ENCODE data around the gene CNN2.

The CNN2 gene

DNA sequence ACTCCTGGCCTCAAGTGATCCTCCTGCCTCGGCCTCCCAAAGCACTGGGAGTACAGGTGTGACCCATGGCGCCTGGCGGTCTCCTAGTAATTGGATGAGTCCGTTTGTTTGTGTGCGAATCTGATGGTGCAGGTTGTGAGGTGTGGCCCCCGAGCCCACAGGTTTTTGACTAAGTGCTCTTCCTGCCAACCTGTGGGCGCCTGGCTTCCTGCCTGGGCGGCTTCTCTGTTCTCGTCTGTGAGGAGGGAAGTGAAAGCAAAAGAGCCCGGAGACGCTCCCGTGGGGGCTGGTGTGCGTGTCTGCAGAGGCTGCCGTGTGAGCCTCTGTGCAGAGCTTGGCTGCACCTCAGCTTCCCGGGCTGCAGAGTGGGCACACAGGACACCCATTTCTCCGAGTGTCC, 50.5 kb downstream of the CNN2 start:
- Histone ChIP-seq H3K9ac (ENCODE audit: low read length) (no peak overlapping the region), H3K4me3 (ENCODE audit: low read depth in 1 of 2, low read length in 2 of 2) (no peak overlapping the region)

DNA sequence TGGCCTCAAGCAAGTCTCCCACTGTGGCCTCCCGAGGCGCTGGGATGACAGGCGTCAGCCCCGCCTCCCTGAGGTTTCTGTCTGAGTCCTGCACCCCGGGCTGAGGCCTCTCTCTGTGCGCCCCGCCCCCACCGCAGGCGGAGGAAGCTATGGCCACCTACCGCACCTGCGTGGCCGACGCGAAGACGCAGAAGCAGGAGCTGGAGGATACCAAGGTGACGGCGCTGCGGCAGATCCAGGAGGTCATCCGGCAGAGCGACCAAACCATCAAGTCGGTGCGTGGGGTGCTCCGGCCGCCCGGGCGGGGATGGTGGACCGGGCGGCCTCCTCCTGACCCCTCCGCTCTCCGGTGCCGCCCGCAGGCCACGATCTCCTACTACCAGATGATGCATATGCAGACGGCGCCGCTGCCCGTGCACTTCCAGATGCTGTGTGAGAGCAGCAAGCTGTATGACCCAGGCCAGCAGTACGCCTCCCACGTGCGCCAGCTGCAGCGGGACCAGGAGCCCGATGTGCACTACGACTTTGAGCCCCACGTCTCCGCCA, 53.2 kb downstream of the CNN2 start:
- H3K27ac ChIP-seq (ENCODE audit: low read depth, low read length) = no peak overlapping the region
- peaks cover 0 to 19% of the 10 kb centered on the region in 2 donors for H3K27me3 ChIP-seq (ENCODE audit: control insufficient read depth in 1 of 2, insufficient read depth in 2 of 2, low read length in 2 of 2)
- H3K4me1 ChIP-seq (ENCODE audit: insufficient read depth, low read length) = no peaks in the 10 kb centered on the region
- H3K9ac ChIP-seq (ENCODE audit: low read length) = no peak overlapping the region
- no peaks in the 10 kb centered on the region for H3K36me3 ChIP-seq (ENCODE audit: insufficient read depth, low read length)
- no peak overlapping the region for H3K4me3 ChIP-seq (ENCODE audit: low read depth in 1 of 2, low read length in 2 of 2)
- H3K9me3 ChIP-seq (ENCODE audit: low read length) = no peaks in the 10 kb centered on the region

More for the DNA sequence above, 50.5 kb downstream of the CNN2 start:
- peaks cover 0 to 22% of the 10 kb centered on the region in 2 donors for H3K27me3 ChIP-seq (ENCODE audit: control insufficient read depth in 1 of 2, insufficient read depth in 2 of 2, low read length in 2 of 2)
- H3K27ac ChIP-seq (ENCODE audit: low read depth, low read length) = no peak overlapping the region
- H3K4me1 ChIP-seq (ENCODE audit: insufficient read depth, low read length) = no peaks in the 10 kb centered on the region
- no peaks in the 10 kb centered on the region for H3K36me3 ChIP-seq (ENCODE audit: insufficient read depth, low read length)
- no peaks in the 10 kb centered on the region for H3K9me3 ChIP-seq (ENCODE audit: low read length)

DNA sequence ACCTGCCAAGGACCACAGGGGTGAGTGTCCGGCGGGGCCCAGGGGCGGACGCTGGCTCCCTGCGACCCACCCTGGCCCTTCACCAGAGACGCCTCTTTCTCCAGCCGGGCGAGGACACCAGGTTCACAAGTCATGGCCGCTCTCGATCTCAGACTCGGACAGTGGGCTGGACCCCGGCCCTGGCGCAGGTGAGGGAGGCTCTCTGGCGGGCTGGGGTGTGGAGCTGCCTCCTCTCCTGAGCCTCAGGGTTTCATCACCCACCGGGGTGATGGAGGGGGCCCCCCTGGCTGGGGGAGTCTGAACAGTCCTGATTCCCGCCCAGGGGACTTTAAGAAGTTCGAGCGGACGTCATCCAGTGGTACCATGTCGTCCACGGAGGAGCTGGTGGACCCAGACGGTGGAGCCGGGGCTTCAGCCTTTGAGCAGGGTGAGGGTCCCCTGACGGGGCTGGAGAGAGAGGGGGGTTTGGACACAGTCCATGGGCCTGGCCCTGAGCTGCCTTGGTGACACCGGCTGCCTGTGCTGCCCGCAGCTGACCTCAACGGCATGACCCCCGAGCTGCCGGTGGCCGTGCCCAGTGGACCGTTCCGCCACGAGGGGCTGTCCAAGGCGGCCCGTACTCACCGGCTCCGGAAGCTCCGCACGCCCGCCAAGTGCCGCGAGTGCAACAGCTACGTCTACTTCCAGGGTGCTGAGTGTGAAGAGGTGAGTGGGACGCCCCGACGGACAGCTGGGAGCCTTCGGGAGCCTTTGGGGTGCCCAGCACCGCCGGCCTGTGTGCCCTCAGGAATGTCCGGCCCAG, 54.2 kb downstream of the CNN2 start:
- H3K27me3 ChIP-seq (ENCODE audit: control insufficient read depth in 1 of 2, insufficient read depth in 2 of 2, low read length in 2 of 2) = peaks cover 0 to 19% of the 10 kb centered on the region in 2 donors
- no peaks in the 10 kb centered on the region for H3K4me1 ChIP-seq (ENCODE audit: insufficient read depth, low read length)
- no peaks in the 10 kb centered on the region for H3K36me3 ChIP-seq (ENCODE audit: insufficient read depth, low read length)
- no peak overlapping the region for H3K4me3 ChIP-seq (ENCODE audit: low read depth in 1 of 2, low read length in 2 of 2)
- no peak overlapping the region for H3K27ac ChIP-seq (ENCODE audit: low read depth, low read length)
- no peak overlapping the region for H3K9ac ChIP-seq (ENCODE audit: low read length)
- H3K9me3 ChIP-seq (ENCODE audit: low read length) = no peaks in the 10 kb centered on the region

DNA sequence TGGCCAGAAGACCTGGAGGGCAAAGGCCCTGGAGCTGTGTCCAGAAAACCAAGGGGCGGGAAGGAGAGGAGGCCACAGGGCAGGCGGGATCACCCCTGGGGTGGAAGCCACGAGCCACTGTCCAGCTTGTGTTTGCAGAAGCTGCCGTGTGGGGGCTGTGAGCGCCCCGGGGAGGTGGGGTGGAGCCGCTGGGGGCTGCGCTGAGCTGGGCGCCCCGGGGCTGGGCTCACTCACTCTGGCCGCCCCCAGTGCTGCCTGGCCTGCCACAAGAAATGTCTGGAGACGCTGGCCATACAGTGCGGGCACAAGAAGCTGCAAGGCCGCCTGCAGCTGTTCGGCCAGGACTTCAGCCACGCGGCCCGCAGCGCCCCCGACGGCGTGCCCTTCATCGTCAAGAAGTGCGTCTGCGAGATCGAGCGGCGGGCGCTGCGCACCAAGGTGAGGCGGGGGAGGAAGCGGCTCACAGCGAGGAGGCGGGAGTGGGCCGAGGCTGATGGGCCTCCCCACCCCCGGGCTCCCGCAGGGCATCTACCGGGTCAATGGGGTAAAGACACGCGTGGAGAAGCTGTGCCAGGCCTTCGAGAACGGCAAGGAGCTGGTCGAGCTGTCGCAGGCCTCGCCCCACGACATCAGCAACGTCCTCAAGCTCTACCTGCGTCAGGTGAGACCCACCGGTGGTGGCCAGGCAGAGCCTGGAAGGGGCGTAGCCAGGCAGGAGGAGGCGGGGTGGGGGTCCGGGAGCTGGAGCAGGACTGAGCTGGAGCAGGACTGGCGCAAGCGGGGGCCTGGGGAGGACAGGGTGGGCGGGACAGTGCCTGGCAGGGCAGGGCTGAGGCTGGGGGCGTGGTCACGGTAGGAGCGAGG, 55.1 kb downstream of the CNN2 start:
- H3K4me1 ChIP-seq (ENCODE audit: insufficient read depth, low read length) = no peaks in the 10 kb centered on the region
- no peak overlapping the region for H3K27ac ChIP-seq (ENCODE audit: low read depth, low read length)
- no peaks in the 10 kb centered on the region for H3K36me3 ChIP-seq (ENCODE audit: insufficient read depth, low read length)
- H3K9ac ChIP-seq (ENCODE audit: low read length) = no peak overlapping the region
- no peaks in the 10 kb centered on the region for H3K9me3 ChIP-seq (ENCODE audit: low read length)
- H3K27me3 ChIP-seq (ENCODE audit: control insufficient read depth in 1 of 2, insufficient read depth in 2 of 2, low read length in 2 of 2) = peaks cover 0 to 19% of the 10 kb centered on the region in 2 donors
- no peak overlapping the region for H3K4me3 ChIP-seq (ENCODE audit: low read depth in 1 of 2, low read length in 2 of 2)

DNA sequence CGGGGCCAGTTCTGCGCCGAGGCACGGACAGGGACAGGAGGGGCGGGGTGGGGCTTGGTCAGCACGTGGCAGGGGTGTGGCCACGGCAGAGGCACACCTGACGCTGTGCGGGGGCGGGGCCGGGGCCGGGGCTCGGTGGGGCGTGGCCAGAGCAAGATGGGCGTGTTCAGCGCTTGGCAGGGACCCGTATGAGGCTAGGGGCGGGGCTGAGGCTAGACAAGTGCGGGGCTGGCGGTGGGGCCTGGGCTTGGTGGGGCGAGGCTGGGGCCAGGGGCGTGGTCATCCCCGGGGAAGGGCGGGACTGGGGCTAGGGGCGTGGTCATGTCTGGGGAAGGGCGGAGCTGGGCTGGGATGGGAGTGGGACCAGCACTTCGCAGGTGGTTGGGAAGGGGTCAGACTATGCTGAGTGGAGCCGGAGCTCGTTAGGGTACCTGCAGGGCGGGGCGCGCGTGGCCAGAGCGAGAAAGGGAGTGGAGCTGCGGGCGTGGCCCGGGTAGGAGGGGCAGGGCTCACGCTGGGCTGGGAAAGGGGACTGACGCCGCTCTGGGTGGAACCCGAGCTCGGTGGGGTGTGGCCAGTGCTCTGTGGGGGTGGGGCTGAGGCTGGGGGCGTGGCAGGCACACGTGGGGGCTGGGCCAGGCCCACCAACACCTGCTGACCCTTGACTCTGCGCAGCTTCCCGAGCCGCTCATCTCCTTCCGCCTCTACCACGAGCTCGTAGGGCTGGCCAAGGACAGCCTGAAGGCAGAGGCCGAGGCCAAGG, 55.9 kb downstream of the CNN2 start:
- peaks cover 0 to 19% of the 10 kb centered on the region in 2 donors for H3K27me3 ChIP-seq (ENCODE audit: control insufficient read depth in 1 of 2, insufficient read depth in 2 of 2, low read length in 2 of 2)
- no peak overlapping the region for H3K27ac ChIP-seq (ENCODE audit: low read depth, low read length)
- H3K4me1 ChIP-seq (ENCODE audit: insufficient read depth, low read length) = no peaks in the 10 kb centered on the region
- no peak overlapping the region for H3K9ac ChIP-seq (ENCODE audit: low read length)
- no peak overlapping the region for H3K4me3 ChIP-seq (ENCODE audit: low read depth in 1 of 2, low read length in 2 of 2)
- H3K36me3 ChIP-seq (ENCODE audit: insufficient read depth, low read length) = no peaks in the 10 kb centered on the region
- no peaks in the 10 kb centered on the region for H3K9me3 ChIP-seq (ENCODE audit: low read length)

DNA sequence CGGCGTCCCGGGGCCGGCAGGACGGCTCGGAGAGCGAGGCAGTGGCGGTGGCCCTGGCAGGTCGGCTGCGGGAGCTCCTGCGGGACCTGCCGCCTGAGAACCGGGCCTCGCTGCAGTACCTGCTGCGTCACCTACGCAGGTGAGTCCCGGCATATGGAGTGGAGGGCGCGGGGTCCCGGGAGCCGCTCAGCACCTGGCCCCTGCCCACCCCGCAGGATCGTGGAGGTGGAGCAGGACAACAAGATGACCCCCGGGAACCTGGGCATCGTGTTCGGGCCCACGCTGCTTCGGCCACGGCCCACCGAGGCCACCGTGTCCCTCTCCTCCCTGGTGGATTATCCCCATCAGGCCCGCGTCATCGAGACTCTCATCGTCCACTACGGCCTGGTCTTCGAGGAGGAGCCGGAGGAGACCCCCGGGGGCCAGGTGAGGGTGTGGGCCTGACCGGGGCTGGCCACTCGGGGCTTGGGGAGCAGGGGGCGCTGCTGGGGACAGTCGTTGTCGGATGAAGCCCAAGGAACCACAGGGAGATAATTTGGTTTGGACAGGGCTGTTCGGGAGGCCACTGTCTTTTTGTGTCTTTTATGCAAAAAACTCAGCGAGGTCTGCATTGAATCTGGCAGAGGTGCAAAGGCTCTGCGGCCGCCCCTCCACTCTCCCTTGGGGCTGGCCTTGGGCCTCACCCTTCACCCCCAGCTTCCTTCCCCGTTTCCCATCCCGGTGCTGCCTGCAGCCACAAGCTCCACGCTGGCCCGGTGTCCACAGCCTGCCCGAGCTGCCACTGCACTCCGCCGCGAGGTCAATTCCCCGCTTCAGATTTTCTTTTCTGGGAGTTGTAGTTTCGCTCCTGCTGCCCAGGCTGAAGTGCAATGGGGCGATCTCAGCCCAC, 56.8 kb downstream of the CNN2 start:
- H3K27ac ChIP-seq (ENCODE audit: low read depth, low read length) = no peak overlapping the region
- no peaks in the 10 kb centered on the region for H3K9me3 ChIP-seq (ENCODE audit: low read length)
- no peak overlapping the region for H3K4me3 ChIP-seq (ENCODE audit: low read depth in 1 of 2, low read length in 2 of 2)
- peaks cover 0 to 19% of the 10 kb centered on the region in 2 donors for H3K27me3 ChIP-seq (ENCODE audit: control insufficient read depth in 1 of 2, insufficient read depth in 2 of 2, low read length in 2 of 2)
- H3K4me1 ChIP-seq (ENCODE audit: insufficient read depth, low read length) = no peaks in the 10 kb centered on the region
- H3K36me3 ChIP-seq (ENCODE audit: insufficient read depth, low read length) = no peaks in the 10 kb centered on the region
- H3K9ac ChIP-seq (ENCODE audit: low read length) = no peak overlapping the region

DNA sequence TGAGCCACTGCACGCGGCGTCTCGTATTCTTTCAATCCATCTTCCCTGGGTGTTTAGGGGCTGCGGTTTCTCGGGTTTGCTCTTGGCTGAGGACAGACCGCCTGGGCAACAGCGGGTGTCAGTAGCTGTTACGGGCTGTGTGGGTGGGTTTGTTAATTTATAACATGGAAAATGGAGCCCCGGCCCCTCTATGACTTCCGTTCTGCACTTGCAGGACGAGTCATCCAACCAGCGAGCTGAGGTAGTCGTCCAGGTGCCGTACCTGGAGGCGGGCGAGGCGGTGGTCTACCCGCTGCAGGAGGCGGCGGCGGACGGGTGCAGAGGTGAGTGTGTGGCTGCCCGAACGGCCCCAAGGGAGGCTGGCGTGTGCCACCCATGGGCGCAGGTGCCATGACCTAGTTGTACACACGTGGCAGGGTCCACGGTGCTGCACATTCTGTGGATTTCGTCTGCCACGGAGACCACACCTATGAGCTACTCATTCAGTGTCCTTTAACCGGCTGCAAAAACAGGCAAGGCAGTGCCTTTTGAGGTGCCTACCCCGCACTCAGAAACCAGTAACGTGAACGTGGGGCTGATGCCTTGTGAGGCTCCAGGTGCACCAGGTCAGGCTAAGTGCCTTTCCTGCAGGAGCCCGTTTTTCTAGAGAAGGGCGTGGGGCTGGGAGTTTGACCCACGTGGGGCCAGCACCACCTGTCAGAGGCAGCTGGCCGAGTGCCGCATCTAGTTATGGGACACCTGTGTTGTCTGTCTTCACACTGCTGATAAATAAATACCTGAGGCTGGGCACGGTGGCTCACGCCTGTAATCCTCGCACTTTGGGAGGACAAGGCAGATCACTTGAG, 57.8 kb downstream of the CNN2 start:
- Histone ChIP-seq H3K4me1 (ENCODE audit: insufficient read depth, low read length) (no peaks in the 10 kb centered on the region), H3K4me3 (ENCODE audit: low read depth in 1 of 2, low read length in 2 of 2) (no peak overlapping the region), H3K9ac (ENCODE audit: low read length) (no peak overlapping the region), H3K27ac (ENCODE audit: low read depth, low read length) (no peak overlapping the region), H3K9me3 (ENCODE audit: low read length) (no peaks in the 10 kb centered on the region), H3K36me3 (ENCODE audit: insufficient read depth, low read length) (peaks cover 3% of the 10 kb centered on the region), H3K27me3 (ENCODE audit: control insufficient read depth in 1 of 2, insufficient read depth in 2 of 2, low read length in 2 of 2) (peaks cover 0 to 19% of the 10 kb centered on the region in 2 donors)

DNA sequence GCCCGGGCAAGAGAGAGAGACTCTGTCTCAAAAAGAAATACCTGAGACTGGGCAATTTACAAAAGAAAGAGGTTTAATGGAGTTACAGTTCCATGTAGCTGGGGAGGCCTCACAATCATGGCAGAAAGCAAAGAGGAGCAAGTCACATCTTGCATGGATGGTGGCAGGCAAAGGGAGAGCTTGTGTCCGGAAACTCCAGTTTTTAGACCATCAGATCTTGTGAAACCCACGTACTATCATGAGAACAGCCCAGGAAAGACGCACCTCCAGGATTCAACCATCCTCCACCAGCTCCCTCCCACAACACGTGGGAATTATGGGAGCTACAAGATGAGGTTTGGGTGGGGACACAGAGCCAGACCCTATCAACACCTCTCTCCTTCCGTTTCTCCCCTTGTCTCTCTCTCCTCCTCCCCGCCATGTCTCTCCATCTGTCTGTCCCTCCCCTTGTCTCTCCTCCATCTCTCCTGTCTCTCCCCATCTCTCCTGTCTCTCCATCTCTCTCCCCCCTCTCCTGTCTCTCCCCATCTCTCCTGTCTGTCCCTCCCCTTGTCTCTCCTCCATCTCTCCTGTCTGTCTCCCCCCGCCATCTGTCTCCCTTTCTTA, 58.7 kb downstream of the CNN2 start:
- Histone ChIP-seq H3K4me1 (ENCODE audit: insufficient read depth, low read length) (no peaks in the 10 kb centered on the region), H3K4me3 (ENCODE audit: low read depth in 1 of 2, low read length in 2 of 2) (no peak overlapping the region), H3K9me3 (ENCODE audit: low read length) (no peaks in the 10 kb centered on the region), H3K27me3 (ENCODE audit: control insufficient read depth in 1 of 2, insufficient read depth in 2 of 2, low read length in 2 of 2) (peaks cover 0 to 19% of the 10 kb centered on the region in 2 donors), H3K9ac (ENCODE audit: low read length) (no peak overlapping the region), H3K36me3 (ENCODE audit: insufficient read depth, low read length) (peaks cover 10% of the 10 kb centered on the region), H3K27ac (ENCODE audit: low read depth, low read length) (no peak overlapping the region)

DNA sequence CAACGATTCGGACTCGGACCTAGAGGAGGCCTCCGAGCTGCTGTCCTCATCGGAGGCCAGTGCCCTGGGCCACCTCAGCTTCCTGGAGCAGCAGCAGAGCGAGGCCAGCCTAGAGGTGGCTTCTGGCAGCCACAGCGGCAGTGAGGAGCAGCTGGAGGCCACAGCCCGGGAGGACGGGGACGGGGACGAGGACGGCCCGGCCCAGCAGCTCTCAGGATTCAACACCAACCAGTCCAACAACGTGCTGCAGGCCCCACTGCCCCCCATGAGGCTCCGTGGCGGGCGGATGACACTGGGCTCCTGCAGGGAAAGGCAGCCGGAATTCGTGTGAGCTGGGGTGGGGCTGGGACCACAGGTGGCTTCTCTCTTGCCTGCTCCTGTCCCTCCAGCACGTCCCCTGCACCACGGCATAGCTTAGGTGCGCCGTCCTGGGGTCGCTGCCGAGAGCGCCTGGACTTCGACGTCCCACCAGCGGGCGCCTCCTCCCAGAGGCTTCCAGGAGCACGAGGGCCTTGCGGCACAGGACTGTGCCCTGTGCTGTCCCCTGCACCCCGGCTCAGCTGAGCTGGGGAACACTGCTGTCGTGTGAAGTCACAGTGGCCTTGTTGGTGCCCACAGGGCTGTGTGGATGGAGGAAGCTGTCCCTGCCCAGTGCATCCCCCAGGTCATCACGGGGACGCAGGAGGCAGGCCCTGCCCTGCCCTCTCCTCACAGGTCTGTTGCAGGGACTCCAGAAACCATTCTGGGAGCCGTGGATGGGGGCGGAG, 59.5 kb downstream of the CNN2 start:
- no peak overlapping the region for H3K9ac ChIP-seq (ENCODE audit: low read length)
- H3K4me1 ChIP-seq (ENCODE audit: insufficient read depth, low read length) = no peaks in the 10 kb centered on the region

More for the DNA sequence above, 59.5 kb downstream of the CNN2 start:
- H3K36me3 ChIP-seq (ENCODE audit: insufficient read depth, low read length) = peaks cover 14% of the 10 kb centered on the region
- H3K4me3 ChIP-seq (ENCODE audit: low read depth in 1 of 2, low read length in 2 of 2) = no peak overlapping the region
- no peaks in the 10 kb centered on the region for H3K9me3 ChIP-seq (ENCODE audit: low read length)
- no peak overlapping the region for H3K27ac ChIP-seq (ENCODE audit: low read depth, low read length)
- H3K27me3 ChIP-seq (ENCODE audit: control insufficient read depth in 1 of 2, insufficient read depth in 2 of 2, low read length in 2 of 2) = peaks cover 0 to 16% of the 10 kb centered on the region in 2 donors

Measured in muscle layer of colon (tissue), 2 donors.